GM18868 (cell line): Measurements from ENCODE around the gene MRPS18C.

Experiments used
- ATAC-seq: cut with Tn5 transposase; IDR thresholded peaks from one replicate; pipeline ENCODE4 v1.9.1; 2021; ENCODE audit warnings: mild to moderate bottlenecking, moderate library complexity; ENCODE audit not compliant: unreplicated experiment

The MRPS18C gene

DNA sequence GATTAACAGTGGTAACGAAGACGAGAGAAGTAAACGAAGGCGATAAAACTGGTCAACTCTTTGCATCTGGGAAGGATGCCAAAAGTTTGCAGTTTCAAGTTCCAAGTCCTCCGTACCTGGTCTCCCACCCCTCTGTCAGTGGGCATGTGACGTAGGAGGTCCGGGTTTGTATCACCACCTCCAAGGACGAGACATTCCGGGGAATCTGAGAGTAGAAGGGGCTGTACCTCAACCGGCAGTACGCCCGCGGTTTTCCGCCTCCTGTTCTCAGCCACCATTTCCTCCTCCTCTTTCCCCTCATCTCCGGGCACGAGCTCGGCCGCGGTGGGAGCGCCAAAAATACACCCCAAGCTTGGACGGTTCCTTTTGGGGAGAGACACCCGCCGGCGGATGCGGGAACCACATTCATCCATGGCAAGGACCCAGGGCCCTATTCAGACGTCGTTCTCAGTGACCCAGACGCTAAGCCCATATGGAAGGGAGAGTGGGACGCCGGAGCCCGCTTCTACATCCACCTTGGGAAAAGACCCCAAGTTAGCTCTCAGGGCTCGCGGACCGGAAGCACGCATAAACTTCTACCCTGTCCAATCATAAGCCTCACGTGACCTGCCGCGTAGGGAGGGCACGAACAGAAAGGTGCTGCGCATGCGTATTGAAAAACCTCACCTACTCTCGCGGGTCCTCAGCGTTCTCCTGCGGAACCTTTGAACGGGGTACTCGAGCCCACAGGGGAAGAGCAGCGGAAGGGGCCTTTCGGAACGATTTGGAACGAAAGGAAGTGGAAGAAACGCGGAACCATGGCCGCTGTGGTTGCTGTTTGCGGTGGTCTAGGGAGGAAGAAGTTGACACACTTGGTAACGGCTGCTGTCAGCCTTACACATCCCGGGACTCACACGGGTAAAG is at the start of gene MRPS18C, which contains the start of gene HELQ:
TSS of gene MRPS18C (plus strand) at position 778 of the 903 bp plus-strand sequence. CDS start at position 798, 20 bp downstream.
TSS of gene HELQ (minus strand) at position 543 of the 903 bp plus-strand sequence. CDS start at position 413, 130 bp downstream.
- peak; percentile 95 for ATAC-seq

GRCh38 chr4:83408908-83409307 is 47.0 kb upstream of the MRPS18C start:
- no peak for ATAC-seq

- ATAC-seq: no peak
Measured at GRCh38 chr4:83413676-83414075, 42.2 kb upstream of the MRPS18C start.

DNA sequence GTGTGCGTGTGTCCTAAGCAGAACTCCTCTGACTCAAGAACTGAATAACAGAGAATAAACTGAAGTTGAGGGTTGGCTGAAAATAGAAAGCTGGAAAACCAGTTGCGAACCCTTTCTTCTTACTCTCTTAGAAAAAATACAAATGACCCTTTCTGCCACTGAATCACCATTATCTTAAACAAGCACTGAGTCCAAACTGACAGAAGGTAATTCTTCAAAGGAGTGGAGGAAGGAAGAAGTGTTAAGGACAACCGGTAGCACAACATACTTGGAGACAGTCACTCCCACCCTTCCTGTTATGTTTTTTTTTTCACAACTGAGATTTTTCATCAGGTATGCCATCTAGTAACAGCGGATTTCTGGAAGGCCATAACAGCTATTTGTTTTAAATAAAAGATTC is 38.3 kb upstream of the MRPS18C start:
- ATAC-seq: no peak

DNA sequence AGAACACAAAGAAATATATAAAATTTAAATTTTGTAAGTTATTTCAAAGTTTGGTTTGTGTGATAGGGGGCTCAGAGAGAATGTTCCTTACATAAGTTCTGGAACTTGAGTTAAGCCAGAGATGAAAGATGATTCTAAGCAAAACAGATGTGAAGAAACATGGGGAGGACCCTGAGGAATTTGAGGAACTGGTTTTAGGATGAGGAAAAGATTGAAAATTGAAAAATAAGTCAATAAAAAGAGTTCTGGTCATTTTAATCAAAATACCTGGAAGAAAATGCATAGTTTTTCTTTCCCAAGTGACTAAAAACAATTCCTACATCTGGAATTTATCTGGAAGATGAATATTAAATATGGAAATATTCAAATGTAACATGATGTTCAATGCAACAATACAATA is 37.6 kb upstream of the MRPS18C start:
- ATAC-seq: no peak

DNA sequence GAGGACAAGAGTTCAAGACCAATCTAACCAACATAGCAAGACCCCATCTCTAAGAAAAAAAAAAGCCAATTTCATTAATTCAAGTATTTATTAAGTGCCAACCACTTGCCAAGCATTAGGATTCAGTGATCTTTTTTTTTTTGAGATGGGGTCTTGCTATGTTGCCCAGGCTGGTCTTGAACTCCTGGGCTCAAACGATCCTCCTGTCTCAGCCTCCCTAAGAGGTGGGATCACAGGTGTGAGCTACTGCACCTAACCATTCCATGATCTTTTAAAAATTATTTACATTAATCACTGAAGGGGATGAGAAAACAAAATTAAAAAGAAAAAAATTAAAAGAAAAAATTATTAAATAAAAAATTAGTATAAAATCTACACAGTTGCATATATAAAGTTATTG is 24.7 kb upstream of the MRPS18C start:
- ATAC-seq: no peak

GRCh38 chr4:83436680-83437079 is 19.2 kb upstream of the MRPS18C start:
- no peak for ATAC-seq

DNA sequence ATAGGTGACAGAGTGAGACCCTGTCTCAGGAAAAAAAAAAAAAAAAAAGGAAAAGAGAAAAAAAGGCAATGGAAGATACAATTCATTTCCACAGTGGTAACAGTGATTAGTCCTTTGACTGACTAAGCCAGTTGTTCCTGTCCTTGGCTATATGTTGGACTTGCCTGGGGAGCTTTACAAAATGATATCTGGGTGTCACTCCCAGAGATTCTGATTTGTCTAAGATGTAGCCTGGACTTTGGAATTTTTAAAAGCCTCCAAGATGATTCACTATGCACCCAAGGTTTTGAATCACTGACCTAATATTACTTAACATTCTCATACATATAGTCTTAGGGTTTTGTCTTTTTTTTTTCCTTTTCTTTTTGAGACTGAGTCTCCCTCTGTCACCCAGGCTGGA is 17.1 kb upstream of the MRPS18C start:
- no peak for ATAC-seq

GRCh38 chr4:83440148-83440814 is 15.6 kb upstream of the MRPS18C start:
- peak; percentile 45 for ATAC-seq

DNA sequence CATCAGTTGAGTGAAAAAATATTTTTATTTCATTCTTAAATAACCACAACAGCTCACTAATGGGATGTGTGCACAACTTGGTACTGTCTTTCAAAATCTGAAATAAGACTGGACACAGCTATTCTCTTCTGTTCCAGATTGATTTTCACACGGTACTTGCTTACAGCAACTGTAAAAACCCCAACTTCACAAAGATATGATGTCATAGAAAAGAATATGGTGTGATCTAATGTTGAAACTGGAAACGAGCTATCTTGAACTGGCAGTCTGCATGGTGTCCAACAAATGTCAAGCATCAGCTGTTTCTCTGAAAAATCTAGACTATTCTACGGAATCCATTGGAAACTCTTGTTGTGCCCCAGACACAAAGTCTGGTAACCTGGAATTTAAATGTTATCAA is 15.0 kb upstream of the MRPS18C start:
- peak; percentile 83 for ATAC-seq

GRCh38 chr4:83449009-83449408 is 6.8 kb upstream of the MRPS18C start:
- ATAC-seq: no peak

DNA sequence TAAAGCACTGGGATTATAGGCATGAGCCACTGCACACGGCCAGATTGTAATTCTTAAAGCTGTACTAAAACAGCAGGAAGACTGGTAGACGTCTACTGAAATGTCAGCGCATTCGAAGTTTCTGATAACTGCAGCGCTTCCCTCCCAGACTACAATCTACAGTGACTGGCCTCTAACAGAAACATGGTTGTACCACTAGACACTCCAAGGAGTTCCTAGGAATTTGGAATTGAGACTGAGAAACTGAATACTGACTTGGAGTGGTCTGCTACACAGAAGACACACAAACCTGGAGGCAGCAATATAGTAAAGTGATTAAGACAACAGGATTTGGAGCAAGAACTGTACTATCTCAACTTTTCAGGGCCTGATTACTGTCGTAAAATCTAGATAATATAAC is 1.2 kb upstream of the MRPS18C start:
- no peak for ATAC-seq

DNA sequence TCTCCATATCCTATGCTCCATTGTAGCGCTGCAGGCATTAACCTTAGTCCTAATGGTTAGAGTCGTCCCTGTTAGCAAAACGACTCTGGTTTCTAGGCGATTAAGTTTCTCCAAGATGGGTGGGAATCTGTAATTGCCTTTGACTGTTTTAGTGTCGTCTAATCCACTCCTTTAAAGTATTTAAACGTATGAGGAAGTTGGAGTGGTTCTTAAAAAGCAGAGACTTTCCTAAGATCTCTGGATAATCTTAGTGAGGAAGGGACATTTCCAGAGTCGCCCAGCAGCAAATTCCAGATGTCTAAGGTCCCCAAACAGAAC is 285 bp downstream of the MRPS18C start:
- no peak for ATAC-seq

- no peak for ATAC-seq
Measured at GRCh38 chr4:83473423-83473822, 17.6 kb downstream of the MRPS18C start.

- no peak for ATAC-seq
Measured at GRCh38 chr4:83473966-83474365, 18.1 kb downstream of the MRPS18C start.

DNA sequence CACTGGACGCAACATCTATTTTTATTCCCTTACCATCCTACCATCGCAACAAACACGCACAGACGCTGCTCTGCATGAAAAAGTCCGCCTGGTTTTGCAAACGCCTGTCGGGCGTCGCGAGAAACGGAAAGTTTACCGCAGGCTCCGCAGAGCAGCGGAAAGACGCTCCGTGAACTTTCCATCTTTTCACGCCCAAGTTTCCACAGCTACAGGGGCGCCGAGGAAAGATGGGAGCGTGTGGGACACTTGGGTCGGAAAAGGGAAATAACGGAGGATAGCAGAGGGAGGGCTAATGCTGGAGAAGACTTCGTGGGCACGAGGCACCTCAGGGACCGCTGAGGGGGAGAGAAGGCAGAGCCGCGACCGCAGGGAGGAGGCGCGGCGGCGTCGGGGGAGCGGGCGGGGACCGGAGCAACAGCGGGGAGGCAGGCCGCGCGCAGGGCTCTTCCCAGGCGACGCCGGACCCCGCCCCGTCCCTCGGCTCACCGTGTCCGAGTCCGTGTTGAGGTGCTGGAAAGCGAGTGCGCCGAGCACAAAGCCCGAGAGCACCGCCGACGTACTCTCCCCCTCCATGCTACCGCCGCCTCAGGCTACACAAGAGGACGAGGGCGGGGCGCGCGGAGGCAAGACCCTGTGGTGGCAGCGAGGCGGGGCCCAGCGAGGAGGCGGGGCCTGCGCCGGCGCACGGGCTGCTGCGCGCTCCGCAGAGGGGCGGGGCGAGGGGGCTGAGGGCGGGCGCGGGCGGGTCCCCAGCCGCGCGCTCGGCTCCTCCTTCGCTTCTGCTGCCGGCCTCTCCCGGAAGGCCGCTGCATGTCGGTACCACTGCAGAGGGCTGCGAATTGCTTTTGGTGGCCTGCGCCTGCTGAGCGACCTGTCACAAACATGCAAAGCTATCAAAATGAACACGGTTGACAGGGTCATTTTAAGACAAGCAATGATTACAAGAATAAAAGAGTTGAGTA is 28.9 kb downstream of the MRPS18C start, which contains the start of gene ABRAXAS1:
TSS of gene ABRAXAS1 (minus strand) at position 601 of the 962 bp plus-strand sequence. CDS start at position 573, 28 bp downstream.
- peak; percentile 95 for ATAC-seq

DNA sequence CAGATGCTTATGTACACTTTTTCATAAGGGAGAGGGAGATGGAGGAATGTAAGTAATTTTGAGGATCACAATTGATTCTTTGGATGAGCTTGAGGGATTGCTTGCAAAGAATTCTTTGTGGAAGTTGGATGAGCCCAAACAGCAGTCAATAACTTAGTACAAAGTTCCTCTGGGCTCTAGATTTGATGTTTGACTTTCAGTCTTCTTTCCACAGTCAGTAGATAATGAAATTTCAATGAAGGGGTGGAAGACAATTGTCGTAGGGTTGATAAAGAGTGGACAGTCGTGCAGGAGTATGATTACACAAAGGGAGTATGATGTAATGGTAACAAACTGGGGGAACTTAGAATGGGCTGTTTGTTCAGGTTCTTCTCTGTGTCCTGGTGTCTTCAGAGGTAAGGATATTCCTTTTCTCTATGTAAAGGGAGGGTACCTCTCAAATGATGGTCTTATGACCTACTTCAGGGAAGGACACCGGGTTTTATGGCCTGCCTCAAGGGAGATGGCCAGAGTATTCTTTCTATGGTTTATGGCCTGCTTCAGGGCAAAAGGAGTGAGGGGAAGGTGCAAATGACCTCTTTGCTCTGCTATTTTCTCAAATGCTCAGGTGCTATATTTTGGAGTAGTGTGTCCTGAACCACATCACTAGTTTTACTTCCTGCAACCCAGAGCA is 30.7 kb downstream of the MRPS18C start:
- no peak for ATAC-seq

GRCh38 chr4:83489711-83490326 is 34.0 kb downstream of the MRPS18C start:
- no peak for ATAC-seq

DNA sequence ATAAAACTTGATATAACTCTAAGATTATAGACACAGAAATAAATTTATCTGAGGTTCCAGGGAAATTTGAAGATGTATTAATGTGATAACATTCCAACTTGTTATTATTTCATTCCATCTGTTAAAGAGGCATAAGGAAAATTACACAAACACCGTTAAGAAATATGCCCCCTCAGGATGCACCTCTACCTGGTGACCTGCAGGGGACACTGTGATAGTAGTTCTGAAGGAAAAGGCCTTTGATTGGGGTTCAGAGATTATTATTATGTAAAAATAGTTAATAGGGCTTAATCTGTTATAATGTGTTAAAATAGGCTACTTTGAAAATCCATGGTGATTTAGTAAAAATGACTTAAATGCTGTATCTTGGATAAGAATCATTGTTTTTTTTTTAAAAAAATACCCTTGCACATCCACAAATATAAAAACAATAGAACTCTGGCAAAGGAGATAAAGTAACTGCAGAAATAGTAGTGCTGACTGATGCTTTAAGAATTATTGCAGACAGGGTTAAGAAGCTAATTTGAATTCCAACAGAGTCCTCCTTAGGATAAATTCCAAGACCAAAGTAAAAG is 35.1 kb downstream of the MRPS18C start:
- ATAC-seq: peak; percentile 92
